Neural progenitor cell (in vitro differentiated cells): ENCODE results near the gene ALPK1.

ENCODE experiments used
- EZH2 ChIP-seq: fragments of 200-600 bp; sonication (generic); IDR thresholded peaks from 2 replicates; pipeline ENCODE4 v1.6.1; 2017; ENCODE audit warnings: antibody characterized with exemption, mild to moderate bottlenecking, moderate library complexity
- EZH2phosphoT487 ChIP-seq: fragments of 200-600 bp; sonication (generic); IDR thresholded peaks from 2 replicates; pipeline ENCODE4 v1.6.1; 2017; ENCODE audit warnings: antibody characterized with exemption
- TF ChIP-seq, protein P1 (sequence below): fragments of 200-600 bp; sonication (generic); IDR thresholded peaks from 2 replicates; pipeline ENCODE4 v1.5.1; 2017; ENCODE audit warnings: antibody characterized with exemption, mild to moderate bottlenecking

DNA sequence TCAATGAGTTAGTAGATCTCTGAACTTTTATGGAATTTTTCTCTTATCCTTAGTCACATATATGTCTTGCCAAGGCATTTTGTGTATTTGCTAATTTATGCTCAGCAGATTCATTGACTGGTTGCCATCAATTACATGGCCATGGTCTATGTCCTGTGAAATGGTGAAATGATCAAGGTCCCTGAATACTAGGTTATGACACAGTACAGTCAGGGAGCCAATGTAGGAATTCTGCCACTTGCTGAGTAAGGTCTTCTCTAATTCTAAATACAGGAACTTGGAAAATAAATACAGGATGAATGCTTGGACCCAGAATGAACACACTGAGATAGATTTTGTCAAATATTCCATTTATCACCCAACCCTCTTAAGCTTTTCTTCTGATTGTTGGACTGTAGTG, 35.2 kb downstream of the ALPK1 start:
- TF ChIP-seq, protein P1, sequence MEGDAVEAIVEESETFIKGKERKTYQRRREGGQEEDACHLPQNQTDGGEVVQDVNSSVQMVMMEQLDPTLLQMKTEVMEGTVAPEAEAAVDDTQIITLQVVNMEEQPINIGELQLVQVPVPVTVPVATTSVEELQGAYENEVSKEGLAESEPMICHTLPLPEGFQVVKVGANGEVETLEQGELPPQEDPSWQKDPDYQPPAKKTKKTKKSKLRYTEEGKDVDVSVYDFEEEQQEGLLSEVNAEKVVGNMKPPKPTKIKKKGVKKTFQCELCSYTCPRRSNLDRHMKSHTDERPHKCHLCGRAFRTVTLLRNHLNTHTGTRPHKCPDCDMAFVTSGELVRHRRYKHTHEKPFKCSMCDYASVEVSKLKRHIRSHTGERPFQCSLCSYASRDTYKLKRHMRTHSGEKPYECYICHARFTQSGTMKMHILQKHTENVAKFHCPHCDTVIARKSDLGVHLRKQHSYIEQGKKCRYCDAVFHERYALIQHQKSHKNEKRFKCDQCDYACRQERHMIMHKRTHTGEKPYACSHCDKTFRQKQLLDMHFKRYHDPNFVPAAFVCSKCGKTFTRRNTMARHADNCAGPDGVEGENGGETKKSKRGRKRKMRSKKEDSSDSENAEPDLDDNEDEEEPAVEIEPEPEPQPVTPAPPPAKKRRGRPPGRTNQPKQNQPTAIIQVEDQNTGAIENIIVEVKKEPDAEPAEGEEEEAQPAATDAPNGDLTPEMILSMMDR, result no peak
- TF ChIP-seq EZH2 (no peak), EZH2phosphoT487 (no peak)
